ENCODE data around the gene EXOC2. TPM values are rescaled to one million over a fixed set of nuclear protein-coding genes. Genes with fewer than 3 reads are reported as not detected.

EXOC2 gene
- total and polyA plus RNA-seq, 2 donors (not counting 3 experiments of a cell fraction or from before 2014, with no cell fraction given), result 18.2 to 30.8 TPM

- dilution Hi-C loops (cut with MboI; ENCODE audit: extremely low pct_ligation_motif_present, low sequenced_read_pairs), result no loop called here
- Histone ChIP-seq H3K4me3 (replicated peaks in 1 of 3; ENCODE audit: insufficient read depth in 1 of 3, low read depth in 1 of 3, low read length in 3 of 3) (no peak overlapping the region), H4K20me1 (replicated peaks; ENCODE audit: control insufficient read depth, extremely low read depth, insufficient read depth, low read length) (no peaks in the 10 kb centered on the region), H3K27me3 (ENCODE audit: control insufficient read depth in 2 of 2, insufficient read depth in 2 of 2, low read length in 2 of 2) (no peaks in the 10 kb centered on the region), H3K4me2 (ENCODE audit: insufficient read depth, low read length) (no peak overlapping the region), H3K9ac (replicated peaks; ENCODE audit: extremely low read depth, insufficient read depth, low read length) (no peak overlapping the region), H3K27ac (ENCODE audit: insufficient read depth, low read depth, low read length) (no peak overlapping the region), H3K36me3 (ENCODE audit: control insufficient read depth in 2 of 2, extremely low read depth in 1 of 2, insufficient read depth in 2 of 2, low read length in 2 of 2) (no peaks in the 10 kb centered on the region), H3K9me3 (replicated peaks; ENCODE audit: control insufficient read depth, insufficient read depth, low read length) (no peaks in the 10 kb centered on the region), H3K9me1 (replicated peaks; ENCODE audit: control insufficient read depth, extremely low read depth, insufficient read depth, low read length) (no peaks in the 10 kb centered on the region), H3K4me1 (ENCODE audit: control insufficient read depth, extremely low read depth, insufficient read depth, low read length) (no peaks in the 10 kb centered on the region), H2AFZ (ENCODE audit: low read depth, low read length) (no peak overlapping the region), H3K79me2 (ENCODE audit: control insufficient read depth, insufficient read depth, low read length) (no peaks in the 10 kb centered on the region)
- no peak for TF ChIP-seq POLR2A (IDR thresholded peaks at IDR 0.05; ENCODE audit: low read depth, low read length)
- no peak for TF ChIP-seq MYC (IDR thresholded peaks at IDR 0.05; ENCODE audit: low read depth, low read length)
- no peak for TF ChIP-seq FOS (IDR thresholded peaks at IDR 0.05; ENCODE audit: borderline replicate concordance, insufficient read depth, low read length)
- TF ChIP-seq JUN (IDR thresholded peaks at IDR 0.05; ENCODE audit: borderline replicate concordance, insufficient read depth, insufficient read length, low read depth), result no peak
- TF ChIP-seq, protein P1, sequence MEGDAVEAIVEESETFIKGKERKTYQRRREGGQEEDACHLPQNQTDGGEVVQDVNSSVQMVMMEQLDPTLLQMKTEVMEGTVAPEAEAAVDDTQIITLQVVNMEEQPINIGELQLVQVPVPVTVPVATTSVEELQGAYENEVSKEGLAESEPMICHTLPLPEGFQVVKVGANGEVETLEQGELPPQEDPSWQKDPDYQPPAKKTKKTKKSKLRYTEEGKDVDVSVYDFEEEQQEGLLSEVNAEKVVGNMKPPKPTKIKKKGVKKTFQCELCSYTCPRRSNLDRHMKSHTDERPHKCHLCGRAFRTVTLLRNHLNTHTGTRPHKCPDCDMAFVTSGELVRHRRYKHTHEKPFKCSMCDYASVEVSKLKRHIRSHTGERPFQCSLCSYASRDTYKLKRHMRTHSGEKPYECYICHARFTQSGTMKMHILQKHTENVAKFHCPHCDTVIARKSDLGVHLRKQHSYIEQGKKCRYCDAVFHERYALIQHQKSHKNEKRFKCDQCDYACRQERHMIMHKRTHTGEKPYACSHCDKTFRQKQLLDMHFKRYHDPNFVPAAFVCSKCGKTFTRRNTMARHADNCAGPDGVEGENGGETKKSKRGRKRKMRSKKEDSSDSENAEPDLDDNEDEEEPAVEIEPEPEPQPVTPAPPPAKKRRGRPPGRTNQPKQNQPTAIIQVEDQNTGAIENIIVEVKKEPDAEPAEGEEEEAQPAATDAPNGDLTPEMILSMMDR (IDR thresholded peaks at IDR 0.05; ENCODE audit: extremely low read depth in 1 of 2, insufficient read depth in 1 of 2, low read depth in 1 of 2, low read length in 2 of 2), result no peak
- TF ChIP-seq, protein P2, sequence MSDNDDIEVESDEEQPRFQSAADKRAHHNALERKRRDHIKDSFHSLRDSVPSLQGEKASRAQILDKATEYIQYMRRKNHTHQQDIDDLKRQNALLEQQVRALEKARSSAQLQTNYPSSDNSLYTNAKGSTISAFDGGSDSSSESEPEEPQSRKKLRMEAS (IDR thresholded peaks at IDR 0.05; ENCODE audit: insufficient read depth, insufficient read length), result no peak
- no peak for TF ChIP-seq POLR2AphosphoS5 (IDR thresholded peaks at IDR 0.05; ENCODE audit: insufficient read depth, low read depth, low read length)
- no peak for TF ChIP-seq EZH2 (IDR thresholded peaks at IDR 0.05; ENCODE audit: borderline replicate concordance, low read depth, low read length, severe bottlenecking)
- TF ChIP-seq GATA2 (IDR thresholded peaks at IDR 0.05; ENCODE audit: insufficient read depth, insufficient read length, low read depth, low read length), result no peak
- ChIA-PET CTCF (no interaction called here), POLR2A (no interaction called here)
- intact Hi-C loops (cut with micrococcal nuclease), result no loop called here
- no TSS peak for BruUV-seq (replicated peaks)
- FAIRE-seq (no peak), DNase-seq (ENCODE audit: low read depth, low spot score) (no peak)
Measured at GRCh38 chr6:455006-455585, 237.8 kb downstream of the EXOC2 start.
